CD1c-positive myeloid dendritic cell (primary cell): ENCODE data around the gene PTF1A.

Source experiments
- DNase-seq: peaks from one replicate; pipeline ENCODE4 v3.0.0-alpha.2; 2016; ENCODE audit errors: extremely low spot score

PTF1A gene

GRCh38 chr10:23186697-23187096 lies 5.4 kb upstream of the PTF1A start:
- no peak for DNase-seq

- no peak for DNase-seq
Observed at GRCh38 chr10:23187155-23187554, 5.0 kb upstream of the PTF1A start.

GRCh38 chr10:23189024-23189423 lies 3.1 kb upstream of the PTF1A start:
- no peak for DNase-seq

- no peak for DNase-seq
Observed at GRCh38 chr10:23190872-23191763, 994 bp upstream of the PTF1A start.

GRCh38 chr10:23192712-23193434 lies 761 bp downstream of the PTF1A start:
- no peak for DNase-seq

GRCh38 chr10:23193435-23194074 lies 1.4 kb downstream of the PTF1A start:
- no peak for DNase-seq

GRCh38 chr10:23194471-23194965 lies 2.4 kb downstream of the PTF1A start:
- DNase-seq, result no peak

GRCh38 chr10:23194966-23195845 lies 3.1 kb downstream of the PTF1A start:
- DNase-seq, result no peak

GRCh38 chr10:23195846-23196600 lies 3.9 kb downstream of the PTF1A start:
- DNase-seq, result no peak

GRCh38 chr10:23196915-23197314 lies 4.8 kb downstream of the PTF1A start:
- DNase-seq, result no peak

GRCh38 chr10:23197416-23197861 lies 5.3 kb downstream of the PTF1A start:
- no peak for DNase-seq

GRCh38 chr10:23198610-23198939 lies 6.5 kb downstream of the PTF1A start:
- DNase-seq, result no peak

- no peak for DNase-seq
Observed at GRCh38 chr10:23198940-23199767, 7.0 kb downstream of the PTF1A start.

GRCh38 chr10:23199768-23200511 lies 7.8 kb downstream of the PTF1A start:
- no peak for DNase-seq

- DNase-seq, result no peak
Observed at GRCh38 chr10:23200586-23200985, 8.5 kb downstream of the PTF1A start.

GRCh38 chr10:23200997-23201652 lies 9.0 kb downstream of the PTF1A start:
- DNase-seq, result no peak

GRCh38 chr10:23201837-23202236 lies 9.7 kb downstream of the PTF1A start:
- DNase-seq, result no peak

GRCh38 chr10:23202779-23203178 lies 10.7 kb downstream of the PTF1A start:
- no peak for DNase-seq
